GM12865 (cell line): ENCODE results near the gene CGB3.

Experiments
- DNase-seq: peaks from one replicate; pipeline ENCODE4 v3.0.0; 2010; ENCODE audit warnings: low read depth
- H3K4me3 ChIP-seq: 2 replicates; pipeline ENCODE4 v1.5.1; 2011; ENCODE audit warnings: mild to moderate bottlenecking, low read depth, low read length, control low read depth
- TF ChIP-seq, protein P1 (sequence below): IDR thresholded peaks from 2 replicates; pipeline ENCODE4 v1.5.1; 2011; ENCODE audit warnings: low read length, control low read depth, low read depth, inconsistent platforms; ENCODE audit not compliant: insufficient read depth; ENCODE audit errors: missing control alignments

CGB3 gene

DNA sequence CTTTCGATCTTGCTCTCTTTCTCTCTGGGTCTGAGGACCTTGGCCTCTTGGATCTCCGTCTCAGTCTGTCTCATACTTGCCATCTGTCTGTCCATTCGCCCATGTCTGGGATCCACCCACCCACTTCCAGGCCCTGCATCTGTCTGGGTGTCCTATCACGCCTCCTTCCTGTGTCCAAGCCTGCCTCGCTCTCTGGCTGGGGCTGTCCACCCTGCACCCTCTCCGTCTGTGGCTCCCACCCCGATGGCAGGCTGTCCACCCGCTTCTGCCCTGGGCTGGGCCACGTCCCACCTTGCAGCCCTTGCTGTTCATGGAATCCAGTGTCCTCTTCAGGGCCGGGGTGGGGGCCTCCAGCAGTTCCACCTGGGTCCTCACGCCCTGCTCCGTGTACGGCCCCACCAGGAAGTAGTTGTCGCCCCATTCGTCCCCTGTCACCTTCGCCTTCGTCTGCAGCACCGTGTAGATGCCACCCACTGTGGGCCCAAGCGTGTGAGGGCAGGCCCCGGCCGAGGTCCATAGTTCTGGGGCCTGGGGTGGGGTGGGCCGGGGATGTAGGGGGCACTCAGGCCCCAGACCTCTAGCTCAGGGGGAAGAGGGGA lies 33.0 kb downstream of the CGB3 start:
- no peak overlapping the region for H3K4me3 ChIP-seq
- DNase-seq, result no peak
- TF ChIP-seq, protein P1, sequence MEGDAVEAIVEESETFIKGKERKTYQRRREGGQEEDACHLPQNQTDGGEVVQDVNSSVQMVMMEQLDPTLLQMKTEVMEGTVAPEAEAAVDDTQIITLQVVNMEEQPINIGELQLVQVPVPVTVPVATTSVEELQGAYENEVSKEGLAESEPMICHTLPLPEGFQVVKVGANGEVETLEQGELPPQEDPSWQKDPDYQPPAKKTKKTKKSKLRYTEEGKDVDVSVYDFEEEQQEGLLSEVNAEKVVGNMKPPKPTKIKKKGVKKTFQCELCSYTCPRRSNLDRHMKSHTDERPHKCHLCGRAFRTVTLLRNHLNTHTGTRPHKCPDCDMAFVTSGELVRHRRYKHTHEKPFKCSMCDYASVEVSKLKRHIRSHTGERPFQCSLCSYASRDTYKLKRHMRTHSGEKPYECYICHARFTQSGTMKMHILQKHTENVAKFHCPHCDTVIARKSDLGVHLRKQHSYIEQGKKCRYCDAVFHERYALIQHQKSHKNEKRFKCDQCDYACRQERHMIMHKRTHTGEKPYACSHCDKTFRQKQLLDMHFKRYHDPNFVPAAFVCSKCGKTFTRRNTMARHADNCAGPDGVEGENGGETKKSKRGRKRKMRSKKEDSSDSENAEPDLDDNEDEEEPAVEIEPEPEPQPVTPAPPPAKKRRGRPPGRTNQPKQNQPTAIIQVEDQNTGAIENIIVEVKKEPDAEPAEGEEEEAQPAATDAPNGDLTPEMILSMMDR, result no peak

- H3K4me3 ChIP-seq, result no peak overlapping the region
- no peak for DNase-seq
- TF ChIP-seq, protein P1, result no peak
Observed at GRCh38 chr19:48990400-48990799, 33.7 kb downstream of the CGB3 start.

GRCh38 chr19:48989701-48990291 lies 34.3 kb downstream of the CGB3 start:
- no peak for DNase-seq
- TF ChIP-seq, protein P1, result no peak
- no peak overlapping the region for H3K4me3 ChIP-seq

DNA sequence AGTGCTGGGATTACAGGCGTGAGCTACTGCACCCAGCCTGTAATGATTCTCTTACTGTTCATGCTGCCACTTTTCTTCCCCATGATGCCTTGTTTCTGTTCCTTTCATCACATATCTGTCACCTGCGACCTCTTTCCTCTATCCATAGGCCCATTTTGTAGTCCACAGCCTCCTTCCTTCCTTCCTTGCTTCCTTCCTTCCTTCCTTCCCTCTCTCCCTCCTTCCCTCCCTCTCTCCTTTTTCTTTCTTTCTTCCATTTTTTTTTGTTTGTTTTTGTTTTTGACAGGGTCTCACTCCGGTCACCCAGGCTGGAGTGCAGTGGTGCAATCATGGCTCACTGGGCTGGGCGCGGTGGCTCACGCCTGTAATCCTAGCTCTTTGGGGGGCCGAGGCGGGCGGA lies 35.3 kb downstream of the CGB3 start:
- DNase-seq, result no peak
- H3K4me3 ChIP-seq, result no peak overlapping the region
- TF ChIP-seq, protein P1, result no peak

GRCh38 chr19:48988286-48988685 lies 35.8 kb downstream of the CGB3 start:
- no peak overlapping the region for H3K4me3 ChIP-seq
- TF ChIP-seq, protein P1, result no peak
- no peak for DNase-seq

DNA sequence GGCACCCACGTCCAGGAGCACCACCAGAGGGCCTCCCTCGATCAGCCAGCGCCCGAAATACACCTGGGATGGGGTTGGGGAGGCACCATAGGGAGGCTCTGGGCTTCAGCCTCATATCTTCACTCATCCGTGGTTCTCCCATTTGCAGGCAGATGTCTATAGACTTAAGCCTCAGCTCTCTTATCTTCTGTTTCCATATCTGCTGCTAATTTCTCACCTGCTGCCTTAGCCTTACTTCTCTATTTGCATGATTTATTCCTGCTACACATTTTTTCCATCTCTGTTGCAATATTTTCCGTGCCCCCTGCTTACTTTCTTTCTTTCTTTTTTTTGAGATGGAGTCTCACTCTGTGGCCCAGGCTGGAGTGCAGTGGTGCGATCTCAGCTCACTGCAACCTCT lies 36.8 kb downstream of the CGB3 start:
- TF ChIP-seq, protein P1, result no peak
- no peak overlapping the region for H3K4me3 ChIP-seq
- no peak for DNase-seq

- H3K4me3 ChIP-seq, result no peak overlapping the region
- TF ChIP-seq, protein P1, result no peak
- DNase-seq, result no peak
Observed at GRCh38 chr19:48986211-48986610, 37.9 kb downstream of the CGB3 start.
